Measurements from ENCODE around the gene PRUNE2.

DNA sequence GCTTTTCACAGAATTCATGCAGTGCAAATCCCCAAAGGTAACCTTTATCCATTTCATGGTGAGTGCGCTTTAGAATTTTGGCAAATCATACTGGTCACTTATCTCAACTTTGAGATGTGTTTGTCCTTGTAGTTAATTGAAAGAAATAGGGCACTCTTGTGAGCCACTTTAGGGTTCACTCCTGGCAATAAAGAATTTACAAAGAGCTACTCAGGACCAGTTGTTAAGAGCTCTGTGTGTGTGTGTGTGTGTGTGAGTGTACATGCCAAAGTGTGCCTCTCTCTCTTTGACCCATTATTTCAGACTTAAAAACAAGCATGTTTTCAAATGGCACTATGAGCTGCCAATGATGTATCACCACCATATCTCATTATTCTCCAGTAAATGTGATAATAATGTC, 120.4 kb downstream of the PRUNE2 start:
- TF ChIP-seq TSHZ1 (CRISPR knock-in tag; IDR thresholded peaks at IDR 0.05) (no peak), TCF7L2 (IDR thresholded peaks at IDR 0.05; ENCODE audit: low read depth, low read length) (no peak), CTCF (IDR thresholded peaks at IDR 0.05 in 2 of 3, conservative IDR thresholded peaks at IDR 0.05 in 1 of 3; ENCODE audit: insufficient read depth in 2 of 3, low read depth in 1 of 3, low read length in 3 of 3) (no peak)

Measured in K562 (cell line).